Endothelial cell of umbilical vein (primary cell): ENCODE results near the gene ADCY3. TPM values are rescaled to one million over a fixed set of nuclear protein-coding genes. Genes with fewer than 3 reads are reported as not detected.

Experiments
- BruUV-seq: library from RNA; stranded (reverse); fragments of 400-500 nt; replicated peaks from 2 replicates; lab custom pipeline; 2021; lab: Mats Ljungman, UMichigan
- CTCF ChIA-PET: fragments of 300-600, 350-600 bp; sonication (Branson Sonifier 250); formaldehyde crosslinking; loops from one replicate; lab custom pipeline; 2021; ENCODE audit warnings: antibody characterized with exemption, inconsistent platforms; lab: Charles Lee
- POLR2A ChIA-PET: fragments of 300-600, 350-600 bp; sonication (Branson Sonifier 250); formaldehyde crosslinking; loops from one replicate; lab custom pipeline; 2021; ENCODE audit warnings: antibody characterized with exemption, inconsistent platforms; lab: Charles Lee
- DNase-seq: peaks from one replicate; pipeline ENCODE4 v3.0.0-alpha.2; 2011; ENCODE audit warnings: low read depth, low spot score
- FAIRE-seq: peaks from 2 replicates; lab custom pipeline; 2011; peaks lifted over from hg19 to GRCh38; lab: Jason Lieb, UNC
- H2AFZ ChIP-seq: 2 replicates; pipeline ENCODE4 v1.6.0; 2012; ENCODE audit warnings: low read depth, low read length, control low read depth, inconsistent platforms
- H3K27ac ChIP-seq: 2 replicates; pipeline ENCODE4 v1.5.1; 2011; ENCODE audit warnings: low read depth, mild to moderate bottlenecking, control low read depth, low read length, moderate library complexity; ENCODE audit not compliant: insufficient read depth
- H3K27me3 ChIP-seq, 2 experiments: 2 replicates each; pipeline versions ENCODE4 v1.6.0 to v1.6.1; 2011; ENCODE audit warnings: low read length in 2 of 2, mixed read lengths in 1 of 2; ENCODE audit not compliant: control insufficient read depth in 2 of 2, insufficient read depth in 2 of 2
- H3K36me3 ChIP-seq, 2 experiments: 2 replicates in 1 of 2; 3 replicates in 1 of 2; pipeline ENCODE4 v1.5.1; 2011; ENCODE audit warnings: low read length in 2 of 2, mild to moderate bottlenecking in 1 of 2, moderate library complexity in 1 of 2; ENCODE audit not compliant: control insufficient read depth in 2 of 2, insufficient read depth in 2 of 2; ENCODE audit errors: extremely low read depth in 1 of 2
- H3K4me1 ChIP-seq: 3 replicates; pipeline ENCODE4 v1.5.1; 2011; ENCODE audit warnings: mild to moderate bottlenecking, low read length; ENCODE audit not compliant: control insufficient read depth, insufficient read depth; ENCODE audit errors: extremely low read depth
- H3K4me2 ChIP-seq: 2 replicates; pipeline ENCODE4 v1.6.1; 2011; ENCODE audit warnings: low read length, control low read depth, mixed read lengths; ENCODE audit not compliant: insufficient read depth
- H3K4me3 ChIP-seq, 3 experiments: fragments of 200-600 bp in 1 of 3; sonication (generic), shearing (Covaris generic) in 1 of 3; replicated peaks in 1 of 3; 2 replicates each; pipeline ENCODE4 v1.5.1; 2011 to 2016; ENCODE audit warnings: control low read depth in 3 of 3, low read length in 3 of 3, mild to moderate bottlenecking in 2 of 3, inconsistent platforms in 1 of 3, low read depth in 1 of 3, moderate library complexity in 1 of 3; ENCODE audit not compliant: insufficient read depth in 1 of 3
- H3K79me2 ChIP-seq: 2 replicates; pipeline ENCODE4 v1.6.0; 2012; ENCODE audit warnings: low read length, inconsistent platforms; ENCODE audit not compliant: control insufficient read depth, insufficient read depth
- H3K9ac ChIP-seq: replicated peaks from 2 replicates; pipeline ENCODE3; 2011; ENCODE audit warnings: low read length, control low read depth; ENCODE audit not compliant: insufficient read depth; ENCODE audit errors: extremely low read depth
- H3K9me1 ChIP-seq: replicated peaks from 3 replicates; pipeline ENCODE4 v1.6.0; 2011; ENCODE audit warnings: mild to moderate bottlenecking, low read length; ENCODE audit not compliant: control insufficient read depth, insufficient read depth; ENCODE audit errors: extremely low read depth
- H3K9me3 ChIP-seq: replicated peaks from 2 replicates; pipeline ENCODE4 v1.5.1; 2012; ENCODE audit warnings: low read length, inconsistent platforms; ENCODE audit not compliant: control insufficient read depth, insufficient read depth
- H4K20me1 ChIP-seq: replicated peaks from 2 replicates; pipeline ENCODE3; 2011; ENCODE audit warnings: mild to moderate bottlenecking, low read length; ENCODE audit not compliant: control insufficient read depth, insufficient read depth; ENCODE audit errors: extremely low read depth
- EZH2 ChIP-seq: IDR thresholded peaks from 2 replicates; pipeline ENCODE4 v1.6.1; 2012; ENCODE audit warnings: borderline replicate concordance, low read depth, mild to moderate bottlenecking, moderate library complexity, low read length, inconsistent platforms; ENCODE audit not compliant: severe bottlenecking
- FOS ChIP-seq: IDR thresholded peaks from 2 replicates; pipeline ENCODE4 v1.6.1; 2011; ENCODE audit warnings: mild to moderate bottlenecking, low read length, moderate library complexity, borderline replicate concordance; ENCODE audit not compliant: insufficient read depth
- GATA2 ChIP-seq: IDR thresholded peaks from 2 replicates; pipeline ENCODE4 v1.7.0; 2011; ENCODE audit warnings: low read depth, mild to moderate bottlenecking, moderate library complexity, mixed read lengths, low read length; ENCODE audit not compliant: insufficient read length, insufficient read depth
- JUN ChIP-seq: IDR thresholded peaks from 2 replicates; pipeline ENCODE4 v1.6.1; 2011; ENCODE audit warnings: borderline replicate concordance, low read depth; ENCODE audit not compliant: insufficient read length, insufficient read depth
- MYC ChIP-seq: IDR thresholded peaks from one replicate; pipeline ENCODE4 v1.6.1; 2011; ENCODE audit warnings: mild to moderate bottlenecking, low read depth, low read length
- POLR2A ChIP-seq: IDR thresholded peaks from 2 replicates; pipeline ENCODE4 v1.6.1; 2012; ENCODE audit warnings: low read depth, mild to moderate bottlenecking, control low read depth, low read length
- POLR2AphosphoS5 ChIP-seq: IDR thresholded peaks from 2 replicates; pipeline ENCODE4 v1.6.1; 2012; ENCODE audit warnings: low read depth, mild to moderate bottlenecking, control low read depth, low read length, moderate library complexity; ENCODE audit not compliant: insufficient read depth
- dilution Hi-C: fragments of 300-500 bp; cut with MboI; formaldehyde crosslinking; loops from one replicate; pipeline ENCODE4 v1.15.0; 2019; ENCODE audit warnings: low sequenced_read_pairs; ENCODE audit not compliant: extremely low pct_ligation_motif_present
- intact Hi-C: fragments of 100-400 bp; cut with micrococcal nuclease; formaldehyde crosslinking; loops from one replicate; pipeline ENCODE4 v1.10.0; 2022
- polyA plus RNA-seq, 4 experiments: library from polyadenylated mRNA; depleted of rRNA in 3 of 4; stranded (reverse) in 3 of 4; unstranded in 1 of 4; fragments of >200 nt; gene quantifications; 2 replicates each; pipeline versions ENCODE4 v1.2.1 to v1.2.3, GENCODE V29; 2011 to 2012; ENCODE audit warnings: missing spikeins in 1 of 4
- total RNA-seq: library from RNA; stranded (reverse); gene quantifications from 2 replicates; pipeline ENCODE4 v1.2.3, GENCODE V29; 2021
- TF ChIP-seq, protein P1 (sequence below), 2 donors: IDR thresholded peaks; 1 replicate in 1 of 2; 2 replicates in 1 of 2; pipeline ENCODE4 v1.5.1; 2011; ENCODE audit warnings: low read length in 2 of 2, mild to moderate bottlenecking in 2 of 2, moderate library complexity in 2 of 2, control low read depth in 1 of 2, inconsistent platforms in 1 of 2, low read depth in 1 of 2; ENCODE audit not compliant: insufficient read depth in 1 of 2; ENCODE audit errors: extremely low read depth in 1 of 2
- TF ChIP-seq, protein P2 (sequence below): IDR thresholded peaks from 2 replicates; pipeline ENCODE4 v1.6.1; 2011; ENCODE audit not compliant: insufficient read depth, insufficient read length

ADCY3 gene
- total and polyA plus RNA-seq, 2 donors (not counting 3 experiments of a cell fraction or from before 2014, with no cell fraction given): 54.0 to 61.3 TPM

DNA sequence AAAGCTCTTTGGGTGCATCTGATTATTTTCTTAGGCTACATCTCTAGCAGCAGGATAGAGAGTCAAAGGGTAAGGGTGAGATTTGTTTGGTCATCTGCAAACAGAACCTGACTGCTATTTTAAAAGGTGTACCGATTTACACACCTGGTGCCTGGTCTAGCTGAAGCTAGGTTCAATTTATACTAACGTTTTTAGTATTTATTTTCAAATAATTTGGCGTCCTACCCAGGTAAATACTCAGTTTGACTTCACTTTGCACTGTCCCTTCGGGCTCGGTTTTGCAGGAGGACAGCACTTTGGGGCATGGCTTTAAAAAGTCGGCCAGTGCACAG lies 127.5 kb downstream of the ADCY3 start:
- Histone ChIP-seq H3K4me3 (peak overlapping the region; percentile 26 to 82 (median 61)), H3K4me2 (peak overlapping the region; percentile 70), H3K4me1 (peaks cover 20% of the 10 kb centered on the region), H2AFZ (peak overlapping the region; percentile 35), H4K20me1 (no peaks in the 10 kb centered on the region), H3K79me2 (peaks cover 40% of the 10 kb centered on the region), H3K9me1 (no peaks in the 10 kb centered on the region), H3K27ac (peak overlapping the region; percentile 81), H3K9me3 (no peaks in the 10 kb centered on the region), H3K36me3 (no peaks in the 10 kb centered on the region), H3K27me3 (no peaks in the 10 kb centered on the region), H3K9ac (peak overlapping the region; percentile 92)
- TSS peak; percentile 56 for BruUV-seq
- dilution Hi-C loops: no loop called here
- intact Hi-C loops: loop anchor here (2.0 to 5.0 kb wide), 3 partner anchors 90 to 302 kb away; partner anchors contain the start of gene NCOA1
- DNase-seq (no peak), FAIRE-seq (no peak)
- CTCF ChIA-PET: interaction anchor here (0.6 to 3.2 kb wide), 14 partner anchors 13 to 577 kb away, joined by 3 to 43 read pairs (median 6); no protein-coding TSS in a partner anchor
- POLR2A ChIA-PET: interaction anchor here (1.1 to 1.2 kb wide), 2 partner anchors 15 to 35 kb away, joined by 3 to 4 read pairs; no protein-coding TSS in a partner anchor
- TF ChIP-seq JUN: no peak
- TF ChIP-seq FOS: no peak
- TF ChIP-seq EZH2: no peak
- TF ChIP-seq, protein P1, sequence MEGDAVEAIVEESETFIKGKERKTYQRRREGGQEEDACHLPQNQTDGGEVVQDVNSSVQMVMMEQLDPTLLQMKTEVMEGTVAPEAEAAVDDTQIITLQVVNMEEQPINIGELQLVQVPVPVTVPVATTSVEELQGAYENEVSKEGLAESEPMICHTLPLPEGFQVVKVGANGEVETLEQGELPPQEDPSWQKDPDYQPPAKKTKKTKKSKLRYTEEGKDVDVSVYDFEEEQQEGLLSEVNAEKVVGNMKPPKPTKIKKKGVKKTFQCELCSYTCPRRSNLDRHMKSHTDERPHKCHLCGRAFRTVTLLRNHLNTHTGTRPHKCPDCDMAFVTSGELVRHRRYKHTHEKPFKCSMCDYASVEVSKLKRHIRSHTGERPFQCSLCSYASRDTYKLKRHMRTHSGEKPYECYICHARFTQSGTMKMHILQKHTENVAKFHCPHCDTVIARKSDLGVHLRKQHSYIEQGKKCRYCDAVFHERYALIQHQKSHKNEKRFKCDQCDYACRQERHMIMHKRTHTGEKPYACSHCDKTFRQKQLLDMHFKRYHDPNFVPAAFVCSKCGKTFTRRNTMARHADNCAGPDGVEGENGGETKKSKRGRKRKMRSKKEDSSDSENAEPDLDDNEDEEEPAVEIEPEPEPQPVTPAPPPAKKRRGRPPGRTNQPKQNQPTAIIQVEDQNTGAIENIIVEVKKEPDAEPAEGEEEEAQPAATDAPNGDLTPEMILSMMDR (IDR thresholded peaks at IDR 0.05; ENCODE audit: extremely low read depth in 1 of 2, insufficient read depth in 1 of 2, low read depth in 1 of 2, low read length in 2 of 2): no peak
- TF ChIP-seq GATA2: no peak
- TF ChIP-seq MYC: no peak
- TF ChIP-seq POLR2A: no peak
- TF ChIP-seq, protein P2, sequence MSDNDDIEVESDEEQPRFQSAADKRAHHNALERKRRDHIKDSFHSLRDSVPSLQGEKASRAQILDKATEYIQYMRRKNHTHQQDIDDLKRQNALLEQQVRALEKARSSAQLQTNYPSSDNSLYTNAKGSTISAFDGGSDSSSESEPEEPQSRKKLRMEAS: no peak
- no peak for TF ChIP-seq POLR2AphosphoS5
